GM12873 (cell line): Measurements from ENCODE around the gene GART.

ENCODE experiments used
- CTCF ChIP-seq: IDR thresholded peaks from 2 replicates; pipeline ENCODE4 v1.5.1; 2012; ENCODE audit warnings: low read depth, mild to moderate bottlenecking, moderate library complexity, low read length, control low read depth; ENCODE audit not compliant: insufficient read depth; ENCODE audit errors: missing control alignments

Gene GART

DNA sequence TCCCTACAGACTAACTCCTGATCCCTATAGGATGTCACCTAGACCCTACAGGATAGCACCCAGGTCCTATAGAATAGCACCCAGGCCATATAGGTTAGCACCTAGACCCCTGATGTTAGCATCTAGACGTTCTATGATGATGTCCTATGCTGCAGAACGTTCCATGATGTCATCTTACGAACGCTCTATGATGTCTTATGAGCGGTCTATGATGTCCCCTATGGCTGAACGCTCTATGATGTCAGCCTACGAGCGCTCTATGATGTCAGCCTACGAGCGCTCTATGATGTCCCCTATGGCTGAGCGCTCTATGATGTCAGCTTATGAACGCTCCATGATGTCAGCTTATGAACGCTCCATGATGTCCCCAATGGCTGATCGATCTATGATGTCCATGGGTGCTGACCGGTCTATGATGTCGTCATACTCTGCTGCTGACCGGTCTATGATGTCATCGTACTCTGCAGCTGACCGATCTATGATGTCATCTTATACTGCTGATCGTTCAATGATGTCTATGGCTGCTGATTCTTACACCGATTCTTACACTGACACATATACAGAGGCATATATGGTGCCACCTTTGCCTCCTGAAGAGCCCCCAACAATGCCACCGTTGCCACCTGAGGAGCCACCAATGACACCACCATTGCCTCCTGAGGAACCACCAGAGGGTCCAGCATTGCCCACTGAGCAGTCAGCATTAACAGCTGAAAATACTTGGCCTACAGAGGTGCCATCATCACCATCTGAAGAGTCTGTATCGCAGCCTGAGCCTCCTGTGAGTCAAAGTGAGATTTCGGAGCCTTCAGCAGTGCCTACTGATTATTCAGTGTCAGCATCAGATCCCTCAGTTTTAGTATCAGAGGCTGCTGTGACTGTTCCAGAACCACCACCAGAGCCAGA, 10.4 kb upstream of the GART start:
- TF ChIP-seq CTCF, result no peak

DNA sequence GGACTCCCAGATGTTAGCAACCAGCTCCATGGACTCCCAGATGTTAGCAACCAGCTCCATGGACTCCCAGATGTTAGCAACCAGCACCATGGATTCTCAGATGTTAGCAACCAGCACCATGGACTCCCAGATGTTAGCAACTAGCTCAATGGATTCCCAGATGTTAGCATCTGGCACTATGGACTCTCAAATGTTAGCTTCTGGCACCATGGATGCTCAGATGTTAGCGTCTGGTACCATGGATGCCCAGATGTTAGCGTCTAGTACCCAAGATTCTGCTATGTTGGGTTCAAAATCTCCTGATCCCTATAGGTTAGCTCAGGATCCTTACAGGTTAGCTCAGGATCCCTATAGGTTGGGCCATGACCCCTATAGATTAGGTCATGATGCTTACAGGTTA, 9.7 kb upstream of the GART start:
- no peak for TF ChIP-seq CTCF

- no peak for TF ChIP-seq CTCF
These were observed 9.1 kb upstream of the GART start for GRCh38 chr21:33550772-33551660.

DNA sequence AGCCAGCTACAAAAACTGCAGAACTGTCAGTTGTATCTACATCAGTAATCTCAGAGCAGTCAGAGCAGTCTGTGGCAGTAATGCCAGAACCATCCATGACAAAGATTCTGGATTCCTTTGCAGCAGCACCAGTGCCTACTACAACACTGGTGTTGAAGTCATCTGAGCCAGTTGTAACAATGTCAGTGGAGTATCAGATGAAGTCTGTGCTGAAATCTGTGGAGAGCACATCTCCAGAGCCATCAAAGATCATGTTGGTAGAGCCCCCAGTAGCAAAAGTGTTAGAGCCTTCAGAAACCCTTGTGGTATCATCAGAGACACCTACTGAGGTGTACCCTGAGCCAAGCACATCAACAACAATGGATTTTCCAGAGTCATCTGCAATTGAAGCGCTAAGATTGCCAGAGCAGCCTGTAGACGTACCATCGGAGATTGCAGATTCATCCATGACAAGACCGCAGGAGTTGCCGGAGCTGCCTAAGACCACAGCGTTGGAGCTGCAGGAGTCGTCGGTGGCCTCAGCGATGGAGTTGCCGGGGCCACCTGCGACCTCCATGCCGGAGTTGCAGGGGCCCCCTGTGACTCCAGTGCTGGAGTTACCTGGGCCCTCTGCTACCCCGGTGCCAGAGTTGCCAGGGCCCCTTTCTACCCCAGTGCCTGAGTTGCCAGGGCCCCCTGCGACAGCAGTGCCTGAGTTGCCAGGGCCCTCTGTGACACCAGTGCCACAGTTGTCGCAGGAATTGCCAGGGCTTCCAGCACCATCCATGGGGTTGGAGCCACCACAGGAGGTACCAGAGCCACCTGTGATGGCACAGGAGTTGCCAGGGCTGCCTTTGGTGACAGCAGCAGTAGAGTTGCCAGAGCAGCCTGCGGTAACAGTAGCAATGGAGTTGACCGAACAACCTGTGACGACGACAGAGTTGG, 8.2 kb upstream of the GART start:
- TF ChIP-seq CTCF, result no peak

- no peak for TF ChIP-seq CTCF
These were observed 4.2 kb upstream of the GART start for GRCh38 chr21:33546086-33546485.

GRCh38 chr21:33544451-33545195, 2.7 kb upstream of the GART start:
- TF ChIP-seq CTCF, result no peak
